Measurements from ENCODE around the gene TMEM88. TPM values are rescaled to one million over a fixed set of nuclear protein-coding genes. Genes with fewer than 3 reads are reported as not detected.
A peak's percentile ranks its signal among the peaks of the same experiment; 100 is the strongest.
"Not testable (repeated sequence)": the region's sequence is repeated elsewhere in the genome, so short reads cannot be mapped to it uniquely, and the experiment has no call there.

Gene TMEM88
- polyA plus RNA-seq, 2 donors = 8.7 to 9.7 TPM

DNA sequence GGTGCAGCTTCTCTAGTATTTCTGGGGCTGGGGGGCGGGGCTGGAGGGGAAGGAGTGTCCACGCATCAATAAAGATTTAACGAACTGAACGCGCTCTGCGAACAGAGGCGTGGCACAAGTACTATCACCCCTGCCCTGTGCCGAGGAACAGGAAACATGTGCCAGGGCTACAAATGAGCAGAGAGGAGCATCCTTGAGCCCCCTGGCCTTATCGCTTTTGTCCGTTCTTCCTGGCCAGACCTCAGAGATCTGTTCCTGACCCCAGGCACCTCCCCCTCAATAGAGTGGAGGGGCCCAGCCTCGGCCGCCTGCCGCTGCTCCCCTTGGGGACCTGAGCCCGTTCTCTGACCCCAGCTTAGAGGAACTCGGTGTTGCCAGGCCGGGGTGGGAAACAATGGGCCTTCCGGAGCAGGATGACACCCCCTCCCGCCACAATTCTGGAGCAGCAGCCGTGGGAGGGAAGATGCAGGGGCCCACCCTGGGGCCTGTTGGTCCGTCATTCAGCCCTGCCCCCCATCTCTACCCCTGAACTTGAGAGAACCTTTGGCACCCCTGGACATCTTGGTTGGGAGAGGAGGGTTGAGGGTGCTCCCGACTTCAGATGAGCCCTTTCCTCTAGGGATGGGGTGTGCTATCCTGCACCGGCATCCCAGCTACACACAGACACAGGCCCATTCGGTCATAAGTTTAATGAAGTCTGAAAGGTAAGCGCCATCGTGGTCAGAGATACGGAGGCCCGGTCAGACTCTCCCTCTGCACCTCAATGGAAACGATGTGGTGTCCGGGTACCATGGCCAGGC, 1.3 kb downstream of the TMEM88 start:
- peak overlapping the region; percentile 92 to 98 for H3K27ac ChIP-seq (ENCODE audit: low read depth in 2 of 2, low read length in 1 of 2)
- H3K9me3 ChIP-seq (ENCODE audit: control insufficient read depth in 2 of 2, insufficient read depth in 1 of 2, low read depth in 1 of 2, low read length in 1 of 2) = no peaks in the 10 kb centered on the region
- H3K4me1 ChIP-seq (ENCODE audit: control insufficient read depth in 2 of 2, insufficient read depth in 2 of 2, low read length in 1 of 2) = peaks cover 10 to 30% of the 10 kb centered on the region in 2 donors
- peaks cover 0 to 18% of the 10 kb centered on the region in 2 donors for H3K36me3 ChIP-seq (ENCODE audit: control insufficient read depth in 2 of 2, insufficient read depth in 2 of 2, low read length in 1 of 2)
- no peaks in the 10 kb centered on the region for H3K27me3 ChIP-seq (ENCODE audit: control insufficient read depth in 1 of 2, insufficient read depth in 2 of 2, low read length in 2 of 2)
- WGBS, 2 donors = 6 to 11% methylated on average over 29 of the region's 29 CpGs
- peak overlapping the region; percentile 56 to 82 for H3K4me3 ChIP-seq (ENCODE audit: low read depth in 1 of 2, low read length in 2 of 2)

DNA sequence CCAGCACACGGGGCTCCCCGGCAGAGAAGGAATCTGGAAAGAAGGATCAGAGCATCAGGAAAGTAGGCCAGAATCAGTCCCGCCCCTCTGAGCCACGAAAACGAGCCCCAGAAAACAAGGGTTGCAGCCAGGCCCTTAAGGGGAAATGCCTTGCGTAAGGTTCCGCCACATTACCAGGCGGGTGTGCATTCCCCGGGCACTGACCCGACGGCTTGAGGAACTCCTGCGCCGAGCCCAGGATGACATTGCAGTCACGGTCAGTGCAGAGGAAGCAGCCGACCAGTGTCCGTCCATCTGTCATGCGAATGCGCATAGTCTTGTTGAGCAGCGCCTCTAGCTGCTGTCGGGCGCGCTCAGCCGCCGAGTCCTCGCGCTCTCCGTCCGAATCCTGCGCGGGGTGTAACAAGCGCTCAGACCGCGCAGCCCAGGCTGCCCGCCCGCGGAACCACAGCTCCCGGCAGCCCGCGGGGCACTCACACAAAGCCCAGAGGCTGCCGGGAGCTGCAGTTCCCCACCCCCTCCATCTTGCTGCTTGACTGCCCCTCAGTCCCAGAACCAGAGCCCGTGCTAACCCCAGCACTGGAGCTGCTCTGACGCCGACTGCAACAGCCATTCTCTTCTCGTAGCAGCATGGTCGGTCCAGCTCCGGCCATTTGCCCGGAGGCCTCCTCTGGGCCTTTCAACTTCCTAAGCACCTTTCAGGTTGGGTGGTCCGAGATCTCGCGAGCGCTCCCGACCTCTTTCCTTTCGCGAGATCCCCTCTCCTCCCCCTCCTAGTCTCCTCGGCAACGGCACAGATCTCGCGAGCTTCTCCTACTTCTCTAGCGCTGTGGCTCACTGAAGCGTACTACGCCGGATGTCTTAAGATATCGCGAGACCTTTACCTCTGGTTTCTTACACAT, 2.2 kb downstream of the TMEM88 start, which contains the start of gene NAA38:
Gene NAA38, minus strand, starts transcription at position 749 of the 902 bp plus-strand sequence. Its CDS starts 96 bp downstream, at position 653.
- H3K36me3 ChIP-seq (ENCODE audit: control insufficient read depth in 2 of 2, insufficient read depth in 2 of 2, low read length in 1 of 2) = peaks cover 0 to 12% of the 10 kb centered on the region in 2 donors
- H3K9me3 ChIP-seq (ENCODE audit: control insufficient read depth in 2 of 2, insufficient read depth in 1 of 2, low read depth in 1 of 2, low read length in 1 of 2) = no peaks in the 10 kb centered on the region
- peak within 1 kb of the TSS; percentile 56 to 82 for H3K4me3 ChIP-seq (ENCODE audit: low read depth in 1 of 2, low read length in 2 of 2)
- no peaks in the 10 kb centered on the region for H3K27me3 ChIP-seq (ENCODE audit: control insufficient read depth in 1 of 2, insufficient read depth in 2 of 2, low read length in 2 of 2)
- H3K27ac ChIP-seq (ENCODE audit: low read depth in 2 of 2, low read length in 1 of 2) = peak within 1 kb of the TSS; percentile 92 to 98
- WGBS, 2 donors = 0% methylated on average over 61 to 64 of the region's 64 CpGs
- peaks cover 6 to 23% of the 10 kb centered on the region in 2 donors for H3K4me1 ChIP-seq (ENCODE audit: control insufficient read depth in 2 of 2, insufficient read depth in 2 of 2, low read length in 1 of 2)

DNA sequence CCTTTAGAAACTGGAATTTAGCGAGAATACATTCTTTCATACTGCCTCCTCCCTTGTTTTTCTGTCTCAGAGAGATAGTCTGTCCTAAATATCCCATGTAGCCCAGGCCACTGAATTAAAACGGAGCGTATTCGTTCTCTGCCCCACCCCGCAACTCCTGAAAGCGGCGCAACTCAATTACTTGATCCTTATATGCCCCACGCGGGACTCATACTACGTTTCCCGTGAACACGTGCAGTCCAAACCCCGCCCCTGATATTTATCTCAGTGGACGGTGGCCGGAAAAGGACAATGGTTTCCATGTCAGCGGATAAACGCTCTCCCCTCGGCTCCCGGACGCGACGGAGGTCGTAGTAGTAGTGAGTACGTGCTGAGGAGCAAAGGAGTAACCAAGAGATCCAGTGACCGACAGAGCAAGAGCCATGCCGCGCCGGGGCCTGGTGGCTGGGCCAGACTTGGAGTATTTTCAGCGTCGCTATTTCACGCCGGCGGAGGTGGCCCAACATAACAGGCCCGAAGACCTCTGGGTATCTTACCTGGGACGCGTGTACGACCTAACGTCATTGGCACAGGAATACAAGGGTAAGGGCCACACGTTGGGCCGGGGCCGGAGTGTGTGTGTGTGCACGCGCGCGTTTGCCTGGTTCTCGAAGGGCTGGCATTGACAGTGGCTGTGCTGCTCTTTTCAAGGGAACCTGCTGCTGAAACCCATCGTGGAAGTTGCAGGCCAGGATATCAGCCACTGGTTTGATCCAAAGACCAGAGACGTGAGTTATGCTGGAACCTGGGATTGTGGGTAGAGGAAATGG, 3.1 kb downstream of the TMEM88 start, which contains the start of gene CYB5D1:
Gene CYB5D1, plus strand, starts transcription at position 291 of the 809 bp plus-strand sequence. Its CDS starts 132 bp downstream, at position 423.
- Histone ChIP-seq H3K9me3 (ENCODE audit: control insufficient read depth in 2 of 2, insufficient read depth in 1 of 2, low read depth in 1 of 2, low read length in 1 of 2) (no peaks in the 10 kb centered on the region), H3K4me3 (ENCODE audit: low read depth in 1 of 2, low read length in 2 of 2) (peak within 1 kb of the TSS; percentile 56 to 82), H3K27ac (ENCODE audit: low read depth in 2 of 2, low read length in 1 of 2) (peak within 1 kb of the TSS; percentile 92 to 98), H3K4me1 (ENCODE audit: control insufficient read depth in 2 of 2, insufficient read depth in 2 of 2, low read length in 1 of 2) (peaks cover 6 to 21% of the 10 kb centered on the region in 2 donors), H3K36me3 (ENCODE audit: control insufficient read depth in 2 of 2, insufficient read depth in 2 of 2, low read length in 1 of 2) (peaks cover 0 to 3% of the 10 kb centered on the region in 2 donors), H3K27me3 (ENCODE audit: control insufficient read depth in 1 of 2, insufficient read depth in 2 of 2, low read length in 2 of 2) (no peaks in the 10 kb centered on the region)
- 2% methylated on average over 48 of the region's 48 CpGs for WGBS, 2 donors

DNA sequence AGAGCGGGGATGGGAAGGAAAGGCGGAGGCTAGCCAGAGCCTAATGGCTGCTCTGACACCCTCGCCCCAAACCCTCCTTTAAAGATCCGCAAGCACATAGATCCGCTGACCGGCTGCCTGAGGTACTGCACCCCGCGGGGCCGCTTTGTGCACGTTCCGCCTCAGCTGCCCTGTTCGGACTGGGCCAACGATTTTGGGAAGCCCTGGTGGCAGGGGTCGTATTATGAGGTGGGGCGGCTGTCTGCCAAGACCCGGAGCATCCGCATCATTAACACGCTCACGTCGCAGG, 3.6 kb downstream of the TMEM88 start:
- WGBS, 2 donors = 10 to 25% methylated on average over 20 of the region's 20 CpGs
- H3K27me3 ChIP-seq (ENCODE audit: control insufficient read depth in 1 of 2, insufficient read depth in 2 of 2, low read length in 2 of 2) = no peaks in the 10 kb centered on the region
- H3K4me3 ChIP-seq (ENCODE audit: low read depth in 1 of 2, low read length in 2 of 2) = peak overlapping the region; percentile 56 to 82
- no peaks in the 10 kb centered on the region for H3K36me3 ChIP-seq (ENCODE audit: control insufficient read depth in 2 of 2, insufficient read depth in 2 of 2, low read length in 1 of 2)
- no peaks in the 10 kb centered on the region for H3K9me3 ChIP-seq (ENCODE audit: control insufficient read depth in 2 of 2, insufficient read depth in 1 of 2, low read depth in 1 of 2, low read length in 1 of 2)
- peak overlapping the region; percentile 92 to 98 for H3K27ac ChIP-seq (ENCODE audit: low read depth in 2 of 2, low read length in 1 of 2)
- peaks cover 6 to 18% of the 10 kb centered on the region in 2 donors for H3K4me1 ChIP-seq (ENCODE audit: control insufficient read depth in 2 of 2, insufficient read depth in 2 of 2, low read length in 1 of 2)

DNA sequence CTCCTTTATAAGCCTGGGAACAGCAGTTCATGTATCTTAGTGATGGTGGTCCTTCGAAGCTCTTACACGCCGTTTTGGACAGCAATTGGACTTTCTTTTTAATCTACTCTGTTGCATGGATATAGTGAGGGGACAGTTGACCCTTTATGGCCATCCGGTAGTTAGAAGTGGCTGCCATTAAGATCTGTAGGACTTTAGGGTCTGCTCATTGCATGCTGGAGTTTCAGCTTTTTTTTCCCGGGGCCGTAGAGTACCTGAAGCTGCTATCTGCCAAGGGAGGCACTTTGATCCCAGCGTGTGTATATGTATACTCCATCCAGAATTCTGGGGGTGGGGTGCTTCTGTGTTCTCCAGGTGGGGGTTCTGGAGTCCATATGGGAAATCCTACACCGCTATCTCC, 4.2 kb downstream of the TMEM88 start:
- Histone ChIP-seq H3K27me3 (ENCODE audit: control insufficient read depth in 1 of 2, insufficient read depth in 2 of 2, low read length in 2 of 2) (no peaks in the 10 kb centered on the region), H3K27ac (ENCODE audit: low read depth in 2 of 2, low read length in 1 of 2) (no peak overlapping the region), H3K36me3 (ENCODE audit: control insufficient read depth in 2 of 2, insufficient read depth in 2 of 2, low read length in 1 of 2) (no peaks in the 10 kb centered on the region), H3K4me3 (ENCODE audit: low read depth in 1 of 2, low read length in 2 of 2) (peak overlapping the region; percentile 56 to 82), H3K4me1 (ENCODE audit: control insufficient read depth in 2 of 2, insufficient read depth in 2 of 2, low read length in 1 of 2) (peaks cover 6 to 18% of the 10 kb centered on the region in 2 donors), H3K9me3 (ENCODE audit: control insufficient read depth in 2 of 2, insufficient read depth in 1 of 2, low read depth in 1 of 2, low read length in 1 of 2) (no peaks in the 10 kb centered on the region)
- WGBS, 2 donors = 77 to 80% methylated on average over 8 of the region's 8 CpGs

DNA sequence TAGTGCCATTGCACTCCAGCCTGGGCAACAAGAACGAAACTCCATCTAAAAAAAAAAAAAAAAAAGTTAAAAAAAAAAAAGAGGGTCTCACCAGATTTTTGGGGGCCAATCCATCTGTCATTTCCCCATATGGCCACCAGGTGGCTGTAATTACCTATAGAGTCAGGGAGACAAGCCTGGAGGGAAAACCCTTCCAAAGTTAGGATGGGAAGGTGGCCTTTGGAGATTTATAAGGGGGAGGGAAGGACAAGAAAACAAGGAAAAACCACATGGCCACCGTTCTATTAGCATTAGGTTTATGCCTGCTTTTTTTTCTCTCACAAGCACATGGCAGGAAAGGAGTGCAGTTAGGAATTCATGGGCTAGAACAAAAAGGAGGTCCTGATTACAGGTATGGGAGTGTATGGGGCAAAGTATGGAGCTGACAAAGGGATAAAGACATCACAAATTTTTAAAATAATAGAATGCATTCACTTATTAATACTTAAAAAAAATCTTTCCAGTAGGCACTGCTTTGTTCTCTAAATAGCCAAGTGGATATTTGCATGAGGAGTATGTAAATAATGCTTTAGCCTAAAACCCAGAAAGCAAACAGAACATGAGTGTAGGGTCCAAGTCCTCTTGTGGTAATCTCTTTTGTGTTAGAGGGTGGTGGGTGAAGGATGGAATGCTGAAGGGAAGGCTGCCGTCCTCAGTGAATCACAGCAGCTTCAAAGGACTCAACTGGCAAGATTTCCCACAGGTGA, 8.0 kb downstream of the TMEM88 start:
- 22 to 28% methylated on average over 3 of the region's 3 CpGs for WGBS, 2 donors
- Histone ChIP-seq H3K4me3 (ENCODE audit: low read depth in 1 of 2, low read length in 2 of 2) (no peak overlapping the region), H3K27me3 (ENCODE audit: control insufficient read depth in 1 of 2, insufficient read depth in 2 of 2, low read length in 2 of 2) (no peaks in the 10 kb centered on the region), H3K9me3 (ENCODE audit: control insufficient read depth in 2 of 2, insufficient read depth in 1 of 2, low read depth in 1 of 2, low read length in 1 of 2) (no peaks in the 10 kb centered on the region), H3K36me3 (ENCODE audit: control insufficient read depth in 2 of 2, insufficient read depth in 2 of 2, low read length in 1 of 2) (no peaks in the 10 kb centered on the region), H3K27ac (ENCODE audit: low read depth in 2 of 2, low read length in 1 of 2) (no peak overlapping the region), H3K4me1 (ENCODE audit: control insufficient read depth in 2 of 2, insufficient read depth in 2 of 2, low read length in 1 of 2) (peaks cover 3 to 13% of the 10 kb centered on the region in 2 donors)

DNA sequence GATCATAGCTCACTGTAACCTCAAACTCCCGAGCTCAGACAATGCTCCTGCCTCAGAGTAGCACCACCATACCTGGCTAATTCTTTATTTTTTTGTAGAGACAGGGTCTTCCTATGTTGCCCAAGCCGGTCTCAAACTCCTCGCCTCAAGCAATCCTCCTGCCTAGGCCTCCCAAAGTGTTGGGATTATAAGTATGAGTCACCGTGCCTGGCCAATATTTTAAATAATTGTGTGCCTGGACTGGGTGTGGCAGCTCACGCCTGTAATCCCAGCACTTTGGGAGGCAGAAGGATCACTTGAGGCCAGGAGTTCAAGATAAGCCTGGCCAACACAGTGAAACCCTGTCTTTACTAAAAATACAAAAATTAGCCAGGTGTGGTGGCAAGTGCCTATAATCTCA, 9.5 kb downstream of the TMEM88 start:
- WGBS, 2 donors = 55 to 68% methylated on average over 5 of the region's 5 CpGs
- not testable (repeated sequence) for H3K9me3 ChIP-seq (ENCODE audit: control insufficient read depth in 2 of 2, insufficient read depth in 1 of 2, low read depth in 1 of 2, low read length in 1 of 2); H3K4me1 ChIP-seq (ENCODE audit: control insufficient read depth in 2 of 2, insufficient read depth in 2 of 2, low read length in 1 of 2); H3K4me3 ChIP-seq (ENCODE audit: low read depth in 1 of 2, low read length in 2 of 2); H3K27ac ChIP-seq (ENCODE audit: low read depth in 2 of 2, low read length in 1 of 2); H3K36me3 ChIP-seq (ENCODE audit: control insufficient read depth in 2 of 2, insufficient read depth in 2 of 2, low read length in 1 of 2); H3K27me3 ChIP-seq (ENCODE audit: control insufficient read depth in 1 of 2, insufficient read depth in 2 of 2, low read length in 2 of 2)

DNA sequence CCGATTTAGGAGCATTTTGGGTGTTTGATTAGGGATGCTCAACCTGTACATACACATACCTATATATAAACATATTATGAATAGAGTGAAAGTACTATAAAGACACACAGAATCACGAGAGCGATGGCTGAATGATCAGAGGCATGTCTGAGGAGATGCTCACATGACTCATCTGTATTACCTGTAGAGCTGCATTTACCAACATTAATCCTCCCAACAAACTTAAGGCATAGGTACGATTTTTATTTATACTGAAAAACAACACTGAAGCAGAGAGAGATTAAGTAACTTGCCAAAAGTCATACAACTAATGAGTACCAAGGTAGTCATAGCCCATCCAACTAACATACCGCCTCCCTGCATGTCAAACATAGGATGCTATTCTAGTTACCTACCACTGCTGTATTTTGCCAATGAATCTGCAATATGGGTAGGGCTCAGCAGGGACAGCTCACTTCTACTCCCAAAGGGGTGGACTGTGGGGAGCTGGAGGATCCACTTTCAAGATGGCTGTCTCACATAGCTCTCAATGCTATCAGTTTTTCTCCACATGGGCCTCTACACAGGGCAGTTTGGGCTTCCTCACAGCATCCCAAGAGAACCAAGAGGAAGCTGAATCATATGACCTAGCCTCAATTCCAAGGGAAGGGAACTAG, 10.3 kb downstream of the TMEM88 start:
- Histone ChIP-seq H3K27ac (ENCODE audit: low read depth in 2 of 2, low read length in 1 of 2) (peak overlapping the region in 1 of 2 donors; percentile 51), H3K27me3 (ENCODE audit: control insufficient read depth in 1 of 2, insufficient read depth in 2 of 2, low read length in 2 of 2) (no peaks in the 10 kb centered on the region), H3K36me3 (ENCODE audit: control insufficient read depth in 2 of 2, insufficient read depth in 2 of 2, low read length in 1 of 2) (no peaks in the 10 kb centered on the region), H3K4me3 (ENCODE audit: low read depth in 1 of 2, low read length in 2 of 2) (no peak overlapping the region), H3K9me3 (ENCODE audit: control insufficient read depth in 2 of 2, insufficient read depth in 1 of 2, low read depth in 1 of 2, low read length in 1 of 2) (no peaks in the 10 kb centered on the region), H3K4me1 (ENCODE audit: control insufficient read depth in 2 of 2, insufficient read depth in 2 of 2, low read length in 1 of 2) (peaks cover 0 to 5% of the 10 kb centered on the region in 2 donors)
- WGBS, 2 donors = 62 to 73% methylated on average over 5 of the region's 5 CpGs

All from esophagus (tissue), 2 donors.